Muscle of arm (tissue), 12 donors: Measurements from ENCODE around the gene GSTP1. TPM values are rescaled to one million over a fixed set of nuclear protein-coding genes. Genes with fewer than 3 reads are reported as not detected.
A peak's percentile ranks its signal among the peaks of the same experiment; 100 is the strongest.
"Not testable (repeated sequence)": the region's sequence is repeated elsewhere in the genome, so short reads cannot be mapped to it uniquely, and the experiment has no call there.

ENCODE experiments used
- DNase-seq: peaks from one replicate; pipeline ENCODE4 v3.0.0-alpha.2; 2013
- polyA plus RNA-seq, 12 donors: library from polyadenylated mRNA; unstranded; fragments of 120-200 nt; gene quantifications; one replicate each; pipeline ENCODE4 v1.2.1, GENCODE V29; 2013; ENCODE audit not compliant: insufficient read length in 12 of 12

Gene GSTP1
- polyA plus RNA-seq, 12 donors = 195 to 377 (median 251) TPM; not detected in 1

DNA sequence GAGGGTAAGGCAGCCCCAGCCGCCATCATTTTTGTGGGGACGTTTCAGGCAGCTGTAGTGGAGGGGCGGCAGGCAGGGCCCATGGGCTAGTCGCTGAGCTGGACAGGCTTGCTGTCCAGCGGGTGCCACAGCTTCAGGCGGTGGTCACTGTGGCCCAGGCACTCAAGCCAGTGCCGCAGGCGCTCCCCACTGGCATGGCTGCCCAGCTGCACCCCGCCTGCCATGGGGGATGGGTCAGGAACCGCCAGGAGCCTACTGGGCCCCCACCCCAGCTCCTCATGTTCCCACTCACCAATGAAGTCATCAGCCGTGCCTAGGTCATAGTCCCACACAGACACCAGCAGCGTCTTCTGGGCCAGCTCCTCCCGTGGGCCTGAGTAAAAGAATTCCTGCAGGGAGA is 29.1 kb downstream of the GSTP1 start:
- no peak for DNase-seq

GRCh38 chr11:67613313-67613959 is 29.8 kb downstream of the GSTP1 start:
- DNase-seq = no peak

- DNase-seq = peak; percentile 35
Observed at GRCh38 chr11:67613960-67614715, 30.5 kb downstream of the GSTP1 start.

DNA sequence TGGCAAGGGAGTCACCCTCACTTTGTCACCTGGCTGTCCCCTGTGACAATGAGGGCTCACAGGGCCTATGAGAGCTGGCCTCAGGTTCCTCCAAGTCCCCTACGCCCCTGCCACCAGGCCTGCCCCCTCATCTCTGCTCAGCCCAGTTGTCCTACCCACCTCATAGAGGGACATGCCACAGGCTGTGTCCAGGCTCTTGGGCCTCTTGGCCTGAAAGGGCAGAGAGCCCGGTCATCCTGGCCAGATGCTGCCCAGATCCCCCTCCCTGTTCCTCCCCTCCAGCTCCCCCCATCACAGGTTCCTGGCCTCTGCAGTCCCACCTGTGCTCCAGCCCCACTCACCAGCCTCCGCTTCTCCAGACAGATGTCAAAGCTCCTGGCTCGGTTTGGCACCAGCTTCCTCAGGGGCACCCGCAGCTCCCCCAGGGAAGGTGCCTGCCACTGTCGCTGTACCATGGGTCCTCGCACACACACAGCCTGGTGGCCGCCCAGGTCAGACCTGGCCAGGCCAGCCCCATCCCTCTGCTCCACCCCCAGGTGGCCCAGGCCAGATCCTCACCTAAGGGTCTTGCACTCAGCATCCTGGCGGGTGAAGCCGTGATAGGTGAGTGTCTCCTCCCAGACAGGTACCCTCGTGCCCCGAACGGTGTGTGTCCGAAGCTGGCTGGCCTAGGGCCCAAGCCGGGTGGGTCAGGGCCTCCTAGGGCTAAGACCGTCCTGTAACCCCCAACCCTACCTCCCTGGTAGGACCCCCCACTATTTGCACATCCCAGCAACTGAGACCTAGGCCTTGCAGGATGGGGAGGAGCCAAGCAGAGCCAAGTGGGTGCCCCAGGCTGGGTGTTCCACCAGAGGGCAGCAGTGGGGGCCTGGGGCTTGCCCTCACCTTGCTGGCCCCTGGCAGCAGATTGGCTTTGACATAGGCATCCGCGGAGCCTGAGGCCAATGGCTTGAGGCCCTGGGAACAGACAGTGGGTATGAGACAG is 31.4 kb downstream of the GSTP1 start:
- no peak for DNase-seq

DNA sequence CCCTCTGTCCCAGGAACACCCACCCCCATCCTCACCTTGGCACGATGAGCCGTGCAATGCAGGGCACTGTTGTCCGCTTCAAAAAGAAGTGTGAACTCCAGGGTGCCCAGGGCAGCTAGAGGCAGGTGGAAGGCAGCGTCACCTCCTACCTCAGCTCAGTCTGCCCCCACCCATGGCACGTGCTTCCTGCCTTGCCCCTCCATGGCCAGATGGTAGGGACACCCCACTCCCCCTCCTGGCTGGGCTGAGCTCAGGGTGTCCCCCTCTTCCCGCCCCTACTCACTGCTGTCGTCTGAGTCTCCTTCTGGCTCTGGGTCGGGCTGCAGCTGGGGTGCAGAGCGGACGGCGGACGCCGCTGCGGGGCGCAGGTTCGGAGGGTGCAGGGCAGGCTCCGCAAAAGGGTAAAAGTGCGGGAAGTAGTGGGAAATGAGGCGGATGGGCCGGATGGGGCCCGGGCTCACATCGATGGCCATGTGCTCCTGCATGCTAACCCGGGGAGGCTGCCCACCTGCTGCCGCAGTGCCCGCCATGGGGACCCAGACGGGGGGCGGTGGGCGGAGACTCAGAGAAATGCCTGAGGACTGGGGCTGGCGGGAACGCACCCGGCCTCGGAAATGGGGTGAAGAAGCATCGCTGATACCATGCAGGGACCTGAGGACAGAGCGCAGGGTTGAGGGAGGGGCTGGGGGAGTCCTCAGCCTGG is 32.3 kb downstream of the GSTP1 start:
- no peak for DNase-seq

- DNase-seq = no peak
Observed at GRCh38 chr11:67616431-67617242, 33.0 kb downstream of the GSTP1 start.

- no peak for DNase-seq
Observed at GRCh38 chr11:67617243-67617953, 33.8 kb downstream of the GSTP1 start.

DNA sequence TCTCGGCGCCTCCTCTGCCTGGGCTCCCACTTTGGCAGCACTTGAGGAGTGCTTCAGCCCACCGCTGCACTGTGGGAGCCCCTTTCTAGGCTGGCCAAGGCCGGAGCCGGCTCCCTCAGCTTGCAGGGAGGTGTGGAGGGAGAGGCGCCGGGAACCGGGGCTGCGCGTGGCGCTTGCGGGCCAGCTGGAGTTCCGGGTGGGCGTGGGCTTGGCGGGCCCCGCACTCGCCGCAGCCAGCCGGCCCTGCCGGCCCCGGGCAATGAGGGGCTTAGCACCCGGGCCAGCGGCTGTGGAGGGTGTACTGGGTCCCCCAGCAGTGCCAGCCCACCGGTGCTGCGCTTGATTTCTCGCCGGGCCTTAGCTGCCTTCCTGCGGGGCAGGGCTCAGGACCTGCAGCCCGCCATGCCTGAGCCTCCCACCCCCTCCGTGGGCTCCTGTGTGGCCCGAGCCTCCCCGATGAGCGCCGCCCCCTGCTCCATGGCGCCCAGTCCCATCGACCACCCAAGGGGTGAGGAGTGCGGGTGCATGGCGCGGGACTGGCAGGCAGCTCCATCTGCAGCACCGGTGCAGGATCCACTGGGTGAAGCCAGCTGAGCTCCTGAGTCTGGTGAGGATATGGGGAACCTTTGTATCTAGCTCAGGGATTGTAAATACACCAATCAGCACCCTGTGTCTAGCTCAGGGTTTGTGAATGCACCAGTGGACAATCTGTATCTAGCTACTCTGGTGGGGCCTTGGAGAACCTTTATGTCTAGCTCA is 35.5 kb downstream of the GSTP1 start:
- DNase-seq = not testable (repeated sequence)

DNA sequence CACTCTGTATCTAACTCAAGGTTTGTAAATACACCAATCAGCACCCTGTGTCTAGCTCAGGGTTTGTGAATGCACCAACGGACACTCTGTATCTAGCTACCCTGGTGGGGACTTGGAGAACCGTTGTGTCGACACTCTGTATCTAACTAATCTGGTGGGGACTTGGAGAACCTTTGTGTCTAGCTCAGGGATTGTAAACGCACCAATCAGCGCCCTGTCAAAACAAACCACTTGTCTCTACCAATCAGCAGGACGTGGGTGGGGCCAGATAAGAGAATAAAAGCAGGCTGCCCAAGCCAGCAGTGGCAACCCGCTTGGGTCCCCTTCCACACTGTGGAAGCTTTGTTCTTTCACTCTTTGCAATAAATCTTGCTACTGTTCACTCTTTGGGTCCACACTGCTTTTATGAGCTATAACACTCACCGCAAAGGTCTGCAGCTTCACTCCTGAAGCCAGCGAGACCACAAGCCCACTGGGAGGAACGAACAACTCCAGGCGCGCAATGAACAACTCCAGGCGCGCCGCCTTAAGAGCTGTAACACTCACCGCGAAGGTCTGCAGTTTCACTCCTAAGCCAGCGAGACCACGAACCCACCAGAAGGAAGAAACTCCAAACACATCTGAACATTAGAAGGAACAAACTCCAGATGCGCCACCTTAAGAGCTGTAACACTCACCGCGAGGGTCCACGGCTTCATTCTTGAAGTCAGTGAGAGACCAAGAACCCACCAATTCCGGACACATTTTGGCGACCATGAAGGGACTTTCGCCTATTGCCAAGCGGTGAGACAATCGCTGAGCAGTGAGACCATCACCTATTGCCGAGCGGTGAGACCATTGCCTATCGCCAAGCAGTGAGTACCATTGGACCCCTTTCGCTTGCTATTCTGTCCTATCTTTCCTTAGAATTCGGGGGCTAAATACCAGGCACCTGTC is 36.3 kb downstream of the GSTP1 start:
- not testable (repeated sequence) for DNase-seq

DNA sequence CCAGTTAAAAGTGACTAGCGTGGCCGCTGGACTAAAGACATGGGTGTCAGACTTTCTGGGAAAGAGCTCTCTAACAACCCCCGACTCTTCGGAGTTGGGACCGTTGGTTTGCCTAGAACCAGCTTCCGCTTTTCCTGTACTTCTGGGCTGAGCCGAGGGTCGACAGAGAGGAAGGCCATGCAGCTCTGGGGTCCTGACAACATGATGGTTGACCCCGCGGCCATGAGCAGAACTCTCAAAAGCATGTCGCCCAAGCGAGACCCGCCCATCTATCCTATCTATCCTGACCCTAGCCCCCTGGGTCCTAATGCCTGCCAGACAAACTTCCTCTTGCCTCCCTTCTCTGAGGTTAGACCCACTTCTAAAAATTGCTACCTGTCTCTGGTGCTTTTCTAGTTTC is 37.0 kb downstream of the GSTP1 start:
- not testable (repeated sequence) for DNase-seq

GRCh38 chr11:67621928-67622327 is 38.3 kb downstream of the GSTP1 start:
- DNase-seq = not testable (repeated sequence)

GRCh38 chr11:67622905-67623304 is 39.3 kb downstream of the GSTP1 start:
- not testable (repeated sequence) for DNase-seq

- DNase-seq = not testable (repeated sequence)
Observed at GRCh38 chr11:67623795-67624194, 40.2 kb downstream of the GSTP1 start.

- not testable (repeated sequence) for DNase-seq
Observed at GRCh38 chr11:67626131-67626833, 42.7 kb downstream of the GSTP1 start.

DNA sequence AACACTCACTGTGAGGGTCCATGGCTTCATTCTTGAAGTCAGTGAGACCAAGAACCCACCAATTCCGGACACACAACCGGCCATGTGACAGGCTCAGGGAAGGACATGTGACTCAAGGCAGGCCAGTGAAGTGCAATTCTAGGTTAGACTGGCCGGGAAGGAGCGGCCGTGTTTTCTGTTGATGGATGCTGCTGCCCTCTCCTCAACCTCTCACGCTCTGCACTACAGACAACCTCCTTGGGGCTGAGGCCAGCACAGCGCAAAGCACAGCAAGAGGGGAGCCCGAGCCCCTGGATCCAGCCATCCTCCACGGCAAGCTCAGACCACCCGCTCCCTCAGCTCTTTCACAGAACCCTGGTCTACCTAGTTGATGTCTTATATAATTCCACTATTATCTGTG is 43.4 kb downstream of the GSTP1 start:
- no peak for DNase-seq

GRCh38 chr11:67627441-67627811 is 43.8 kb downstream of the GSTP1 start:
- no peak for DNase-seq
